H1 (cell line): Measurements from ENCODE around the gene SNAI1. TPM values are rescaled to one million over a fixed set of nuclear protein-coding genes. Genes with fewer than 3 reads are reported as not detected.

ENCODE experiments used
- BRCA1 ChIP-seq: IDR thresholded peaks from 2 replicates; pipeline ENCODE4 v1.6.1; 2012; ENCODE audit warnings: low read depth, low read length, improper control_type of control experiment
- CBX5 ChIP-seq: fragments of 300-800, 300-1000 bp; sonication (generic); IDR thresholded peaks from 2 replicates; pipeline ENCODE4 v1.7.1; 2016; ENCODE audit warnings: antibody characterized with exemption, low read length, low read depth
- CHD2 ChIP-seq: IDR thresholded peaks from 2 replicates; pipeline ENCODE4 v1.6.1; 2012; ENCODE audit warnings: low read length, improper control_type of control experiment
- CREB1 ChIP-seq: IDR thresholded peaks from 2 replicates; pipeline ENCODE4 v1.6.1; 2012; ENCODE audit warnings: inconsistent platforms
- CTBP2 ChIP-seq: IDR thresholded peaks from 2 replicates; pipeline ENCODE4 v1.7.0; 2011; ENCODE audit warnings: borderline replicate concordance, mild to moderate bottlenecking, moderate library complexity, mixed read lengths, low read length; ENCODE audit not compliant: insufficient read depth, insufficient read length
- EGR1 ChIP-seq: IDR thresholded peaks from 2 replicates; pipeline ENCODE4 v1.6.1; 2011; ENCODE audit warnings: low read depth, low read length, borderline replicate concordance
- EZH2 ChIP-seq: fragments of 200-600 bp; sonication (generic); IDR thresholded peaks from 2 replicates; pipeline ENCODE4 v1.7.1; 2012; ENCODE audit warnings: low read depth, mild to moderate bottlenecking, moderate library complexity, low read length, inconsistent platforms; ENCODE audit not compliant: severe bottlenecking
- HDAC2 ChIP-seq, 2 experiments: fragments of 300-600 bp in 1 of 2; sonication (generic) in 1 of 2; IDR thresholded peaks; 2 replicates each; pipeline ENCODE4 v1.6.1; 2011 to 2012; ENCODE audit warnings: low read depth in 2 of 2, low read length in 2 of 2, mild to moderate bottlenecking in 2 of 2, moderate library complexity in 2 of 2, borderline replicate concordance in 1 of 2, inconsistent platforms in 1 of 2
- JUND ChIP-seq: IDR thresholded peaks from 2 replicates; pipeline ENCODE4 v1.6.1; 2011; ENCODE audit warnings: mild to moderate bottlenecking, improper control_type of control experiment, low read length
- KDM5A ChIP-seq: fragments of 200-600 bp; IDR thresholded peaks from 2 replicates; pipeline ENCODE4 v1.7.1; 2012; ENCODE audit warnings: mild to moderate bottlenecking, low read length, inconsistent platforms, mixed read lengths
- MAFK ChIP-seq: IDR thresholded peaks from 2 replicates; pipeline ENCODE4 v1.6.1; 2012; ENCODE audit warnings: low read depth, mild to moderate bottlenecking, improper control_type of control experiment, low read length
- POLR2AphosphoS5 ChIP-seq: IDR thresholded peaks from 2 replicates; pipeline ENCODE4 v1.6.1; 2011; ENCODE audit warnings: low read depth, low read length
- RAD21 ChIP-seq, 2 experiments: IDR thresholded peaks in 1 of 2; conservative IDR thresholded peaks in 1 of 2; 2 replicates each; pipeline ENCODE4 v1.6.1; 2011; ENCODE audit warnings: low read depth in 2 of 2, low read length in 2 of 2, improper control_type of control experiment in 1 of 2, inconsistent platforms in 1 of 2, mild to moderate bottlenecking in 1 of 2, moderate library complexity in 1 of 2
- RNF2 ChIP-seq: fragments of 200-900, 300-1000 bp; sonication (generic); IDR thresholded peaks from 2 replicates; pipeline ENCODE4 v1.7.1; 2016; ENCODE audit warnings: borderline replicate concordance, low read depth, mild to moderate bottlenecking, antibody characterized with exemption, low read length; ENCODE audit not compliant: poor library complexity, severe bottlenecking; ENCODE audit errors: missing control alignments
- SAP30 ChIP-seq: fragments of 300-600 bp; sonication (generic); IDR thresholded peaks from 2 replicates; pipeline ENCODE4 v1.7.1; 2012; ENCODE audit warnings: low read length, moderate library complexity, mild to moderate bottlenecking, inconsistent platforms; ENCODE audit not compliant: insufficient read depth, insufficient replicate concordance
- SIN3A ChIP-seq, 2 experiments: IDR thresholded peaks in 1 of 2; conservative IDR thresholded peaks in 1 of 2; 2 replicates each; pipeline ENCODE4 v1.6.1; 2011 to 2012; ENCODE audit warnings: low read length in 2 of 2, improper control_type of control experiment in 1 of 2, low read depth in 1 of 2, mild to moderate bottlenecking in 1 of 2
- SIRT6 ChIP-seq: IDR thresholded peaks from one replicate; pipeline ENCODE4 v1.7.1; 2012; ENCODE audit warnings: low read length, inconsistent platforms
- SIX5 ChIP-seq: IDR thresholded peaks from 2 replicates; pipeline ENCODE4 v1.6.1; 2011; ENCODE audit warnings: mild to moderate bottlenecking, low read depth, low read length
- SP1 ChIP-seq: IDR thresholded peaks from 2 replicates; pipeline ENCODE4 v1.6.1; 2011; ENCODE audit warnings: low read depth, low read length
- TBP ChIP-seq: IDR thresholded peaks from 2 replicates; pipeline ENCODE4 v1.6.1; 2011; ENCODE audit warnings: low read depth, low read length, improper control_type of control experiment
- polyA plus RNA-seq, 7 experiments: library from polyadenylated mRNA; depleted of rRNA in 3 of 7; stranded (reverse) in 5 of 7; unstranded in 2 of 7; fragments of >200 nt in 5 of 7; fragments of 200-250 nt in 2 of 7; gene quantifications; 1 replicate in 5 of 7; 2 replicates in 1 of 7; 4 replicates in 1 of 7; pipeline versions ENCODE4 v1.2.1 to v1.2.3, GENCODE V29; 2011 to 2013; ENCODE audit warnings: missing spikeins in 2 of 7, mixed read lengths in 2 of 7
- total RNA-seq: library from RNA; stranded (reverse); fragmentation: NEBNext Ultra II Directional; extraction: Animal tissue kit (Norgen Biotek cat#: 25700); gene quantifications from 2 replicates; pipeline ENCODE4 v1.2.1, GENCODE V29; 2021
- TF ChIP-seq, protein P1 (sequence below): IDR thresholded peaks from 2 replicates; pipeline ENCODE4 v1.6.1; 2011; ENCODE audit warnings: low read length, improper control_type of control experiment
- TF ChIP-seq, protein P2 (sequence below): IDR thresholded peaks from 2 replicates; pipeline ENCODE4 v1.6.1; 2012; ENCODE audit warnings: inconsistent platforms

Gene SNAI1
- total and polyA plus RNA-seq, 2 of the 8 experiments (the other 6 are each of a cell fraction or from before 2014, with no cell fraction given) = 6.5 to 8.0 TPM

DNA sequence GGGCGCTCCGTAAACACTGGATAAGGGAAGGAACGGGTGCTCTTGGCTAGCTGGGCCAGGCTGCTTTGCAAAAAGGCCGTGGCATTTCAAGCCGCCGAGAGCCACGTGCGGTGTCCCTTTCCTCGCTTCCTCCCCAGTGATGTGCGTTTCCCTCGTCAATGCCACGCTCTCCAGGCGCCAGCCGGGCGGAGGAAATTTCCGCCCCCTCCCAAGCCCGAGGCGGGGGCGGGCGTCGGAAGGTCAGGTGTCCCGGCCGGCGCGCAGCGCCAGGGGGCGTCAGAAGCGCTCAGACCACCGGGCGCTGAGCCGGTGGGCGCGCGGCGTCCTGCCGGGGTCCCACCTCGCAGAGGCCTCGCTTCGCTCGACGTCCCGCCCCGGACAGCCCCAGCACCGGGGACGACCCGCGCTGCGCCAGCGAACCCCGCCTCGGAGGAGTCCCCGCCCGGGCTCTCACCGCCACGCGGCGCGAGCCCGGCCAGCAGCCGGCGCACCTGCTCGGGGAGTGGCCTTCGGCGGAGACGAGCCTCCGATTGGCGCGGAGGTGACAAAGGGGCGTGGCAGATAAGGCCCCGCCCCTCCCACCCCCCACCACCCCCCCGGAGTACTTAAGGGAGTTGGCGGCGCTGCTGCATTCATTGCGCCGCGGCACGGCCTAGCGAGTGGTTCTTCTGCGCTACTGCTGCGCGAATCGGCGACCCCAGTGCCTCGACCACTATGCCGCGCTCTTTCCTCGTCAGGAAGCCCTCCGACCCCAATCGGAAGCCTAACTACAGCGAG lies at the start of gene SNAI1 (continued):
- no peak; a peak in 1 of 4 replicates for TF ChIP-seq HDAC2 (IDR thresholded peaks at IDR 0.05; ENCODE audit: borderline replicate concordance in 1 of 2, low read depth in 2 of 2, low read length in 2 of 2)
- peak; percentile 97 for TF ChIP-seq EGR1
- TF ChIP-seq SAP30 = peak; percentile 17
- no peak for TF ChIP-seq BRCA1
- TF ChIP-seq RNF2 = no peak
- TF ChIP-seq TBP = peak; percentile 92
- TF ChIP-seq, protein P1, sequence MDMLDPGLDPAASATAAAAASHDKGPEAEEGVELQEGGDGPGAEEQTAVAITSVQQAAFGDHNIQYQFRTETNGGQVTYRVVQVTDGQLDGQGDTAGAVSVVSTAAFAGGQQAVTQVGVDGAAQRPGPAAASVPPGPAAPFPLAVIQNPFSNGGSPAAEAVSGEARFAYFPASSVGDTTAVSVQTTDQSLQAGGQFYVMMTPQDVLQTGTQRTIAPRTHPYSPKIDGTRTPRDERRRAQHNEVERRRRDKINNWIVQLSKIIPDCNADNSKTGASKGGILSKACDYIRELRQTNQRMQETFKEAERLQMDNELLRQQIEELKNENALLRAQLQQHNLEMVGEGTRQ = no peak; the same call in 1 of the 2 replicates
- peak; percentile 61; the same call in 1 of the 2 replicates for TF ChIP-seq CREB1
- no peak for TF ChIP-seq MAFK
- no peak for TF ChIP-seq JUND
- peak in 1 of 2 experiments; percentile 75; a peak in 1 of 4 replicates for TF ChIP-seq SIN3A (conservative IDR thresholded peaks at IDR 0.05 in 1 of 2, IDR thresholded peaks at IDR 0.05 in 1 of 2; ENCODE audit: low read depth in 1 of 2, low read length in 2 of 2)
- TF ChIP-seq SP1 = peak; percentile 68; the same call in 1 of the 2 replicates
- TF ChIP-seq RAD21 (IDR thresholded peaks at IDR 0.05 in 1 of 2, conservative IDR thresholded peaks at IDR 0.05 in 1 of 2; ENCODE audit: low read depth in 2 of 2, low read length in 2 of 2) = peak; percentile 26 to 40; a peak in 3 of 4 replicates
- no peak for TF ChIP-seq SIX5
- no peak for TF ChIP-seq CHD2
- TF ChIP-seq SIRT6 = no peak
- TF ChIP-seq POLR2AphosphoS5 = peak; percentile 99
- TF ChIP-seq, protein P2, sequence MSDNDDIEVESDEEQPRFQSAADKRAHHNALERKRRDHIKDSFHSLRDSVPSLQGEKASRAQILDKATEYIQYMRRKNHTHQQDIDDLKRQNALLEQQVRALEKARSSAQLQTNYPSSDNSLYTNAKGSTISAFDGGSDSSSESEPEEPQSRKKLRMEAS = peak; percentile 98
- TF ChIP-seq KDM5A = no peak
- TF ChIP-seq CBX5 = no peak
- TF ChIP-seq EZH2 = no peak
- TF ChIP-seq CTBP2 = no peak
